Calu3 (cell line): ENCODE measurements around the gene CD70. TPM values are rescaled to one million over a fixed set of nuclear protein-coding genes. Genes with fewer than 3 reads are reported as not detected.

Experiments used
- BruUV-seq: library from RNA; stranded (reverse); fragments of 400-500 nt; replicated peaks from 2 replicates; lab custom pipeline; 2021; lab: Mats Ljungman, UMichigan
- CTCF ChIA-PET: fragments of 300-600 bp; sonication (Branson Sonifier 250); formaldehyde crosslinking; loops from one replicate; lab custom pipeline; 2022; ENCODE audit warnings: antibody characterized with exemption; lab: Charles Lee
- DNase-seq: peaks from one replicate; pipeline ENCODE4 v3.0.0; 2022
- H3K27ac Mint-ChIP-seq: one replicate; pipeline ENCODE4 v1.8.0; 2022; ENCODE audit warnings: mixed read lengths; ENCODE audit not compliant: unreplicated experiment
- H3K27me3 Mint-ChIP-seq: one replicate; pipeline ENCODE4 v1.8.0; 2022; ENCODE audit warnings: mixed read lengths; ENCODE audit not compliant: unreplicated experiment
- H3K36me3 Mint-ChIP-seq: one replicate; pipeline ENCODE4 v1.8.0; 2022; ENCODE audit warnings: mild to moderate bottlenecking, moderate library complexity, mixed read lengths; ENCODE audit not compliant: insufficient read depth, unreplicated experiment
- H3K4me1 Mint-ChIP-seq: one replicate; pipeline ENCODE4 v1.8.0; 2022; ENCODE audit warnings: mild to moderate bottlenecking, low read depth, mixed read lengths; ENCODE audit not compliant: unreplicated experiment
- H3K4me3 Mint-ChIP-seq: one replicate; pipeline ENCODE4 v1.8.0; 2022; ENCODE audit warnings: mild to moderate bottlenecking, low read depth, moderate library complexity, mixed read lengths; ENCODE audit not compliant: unreplicated experiment
- H3K9me3 Mint-ChIP-seq: one replicate; pipeline ENCODE4 v1.8.0; 2022; ENCODE audit warnings: low read depth, mixed read lengths; ENCODE audit not compliant: unreplicated experiment
- intact Hi-C: fragments of 100-400 bp; cut with micrococcal nuclease; formaldehyde crosslinking; loops from one replicate; pipeline ENCODE4 v1.10.0; 2022; ENCODE audit not compliant: unreplicated experiment
- total RNA-seq: library from RNA; stranded (reverse); gene quantifications from 2 replicates; pipeline ENCODE4 v1.2.3, GENCODE V29; 2022
- TF ChIP-seq, protein P1 (sequence below): fragments of 200-600 bp; IDR thresholded peaks from one replicate; pipeline ENCODE4 v1.8.0; 2022; ENCODE audit warnings: antibody characterized with exemption; ENCODE audit not compliant: unreplicated experiment

CD70 gene
- total RNA-seq, 1 experiment from 2014 or later, result 0.68 TPM

- H3K9me3 Mint-ChIP-seq, result no peaks in the 10 kb centered on the region
- CTCF ChIA-PET, result no interaction called here
These were observed 5.7 kb upstream of the CD70 start for GRCh38 chr19:6596621-6597020.

GRCh38 chr19:6593651-6594416 lies 2.9 kb upstream of the CD70 start:
- H3K9me3 Mint-ChIP-seq, result no peaks in the 10 kb centered on the region
- intact Hi-C loops, result no loop called here
- no peak overlapping the region for H3K4me3 Mint-ChIP-seq
- no peak for DNase-seq
- H3K4me1 Mint-ChIP-seq, result peaks cover 8% of the 10 kb centered on the region
- H3K27me3 Mint-ChIP-seq, result peaks cover 60% of the 10 kb centered on the region
- H3K27ac Mint-ChIP-seq, result no peak overlapping the region
- CTCF ChIA-PET, result no interaction called here
- no peaks in the 10 kb centered on the region for H3K36me3 Mint-ChIP-seq
- TF ChIP-seq, protein P1, sequence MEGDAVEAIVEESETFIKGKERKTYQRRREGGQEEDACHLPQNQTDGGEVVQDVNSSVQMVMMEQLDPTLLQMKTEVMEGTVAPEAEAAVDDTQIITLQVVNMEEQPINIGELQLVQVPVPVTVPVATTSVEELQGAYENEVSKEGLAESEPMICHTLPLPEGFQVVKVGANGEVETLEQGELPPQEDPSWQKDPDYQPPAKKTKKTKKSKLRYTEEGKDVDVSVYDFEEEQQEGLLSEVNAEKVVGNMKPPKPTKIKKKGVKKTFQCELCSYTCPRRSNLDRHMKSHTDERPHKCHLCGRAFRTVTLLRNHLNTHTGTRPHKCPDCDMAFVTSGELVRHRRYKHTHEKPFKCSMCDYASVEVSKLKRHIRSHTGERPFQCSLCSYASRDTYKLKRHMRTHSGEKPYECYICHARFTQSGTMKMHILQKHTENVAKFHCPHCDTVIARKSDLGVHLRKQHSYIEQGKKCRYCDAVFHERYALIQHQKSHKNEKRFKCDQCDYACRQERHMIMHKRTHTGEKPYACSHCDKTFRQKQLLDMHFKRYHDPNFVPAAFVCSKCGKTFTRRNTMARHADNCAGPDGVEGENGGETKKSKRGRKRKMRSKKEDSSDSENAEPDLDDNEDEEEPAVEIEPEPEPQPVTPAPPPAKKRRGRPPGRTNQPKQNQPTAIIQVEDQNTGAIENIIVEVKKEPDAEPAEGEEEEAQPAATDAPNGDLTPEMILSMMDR, result no peak
- BruUV-seq, result no TSS peak

More at GRCh38 chr19:6596621-6597020, 5.7 kb upstream of the CD70 start:
- no peak overlapping the region for H3K4me3 Mint-ChIP-seq
- intact Hi-C loops, result no loop called here
- no peak overlapping the region for H3K27ac Mint-ChIP-seq
- no peak for DNase-seq
- TF ChIP-seq, protein P1, result no peak
- BruUV-seq, result no TSS peak
- peaks cover 37% of the 10 kb centered on the region for H3K27me3 Mint-ChIP-seq
- no peaks in the 10 kb centered on the region for H3K4me1 Mint-ChIP-seq
- no peaks in the 10 kb centered on the region for H3K36me3 Mint-ChIP-seq

DNA sequence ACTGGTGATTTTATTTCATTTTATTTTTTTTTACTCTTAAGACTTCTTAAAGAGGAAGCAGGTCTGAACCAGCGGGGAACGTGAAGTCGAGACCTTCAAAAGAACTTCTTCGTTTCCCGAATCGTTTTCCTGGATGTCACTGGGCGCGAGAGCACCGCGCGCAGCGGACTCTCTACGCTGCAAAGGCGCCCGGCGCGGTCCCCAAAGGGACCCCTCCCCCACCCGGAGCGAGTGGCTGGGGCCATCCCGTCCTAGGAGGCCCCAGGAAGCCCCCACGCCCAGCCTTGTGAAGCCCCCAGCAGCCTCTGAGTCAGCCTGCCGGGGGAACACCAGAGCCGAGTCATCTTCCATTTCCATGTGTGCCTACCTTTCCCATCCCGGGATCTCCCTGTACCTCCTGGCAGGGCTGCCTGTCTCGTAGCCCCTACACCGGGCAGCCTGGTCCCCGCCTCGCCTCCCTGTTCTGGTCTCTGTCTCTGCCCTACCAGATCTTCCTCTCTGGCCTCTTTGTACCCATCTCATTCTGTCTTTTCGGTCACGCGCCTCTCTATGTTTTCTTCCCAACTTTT lies 608 bp downstream of the CD70 start:
- Mint-ChIP-seq H3K27ac (no peak overlapping the region), H3K36me3 (no peaks in the 10 kb centered on the region), H3K27me3 (peaks cover 75% of the 10 kb centered on the region), H3K9me3 (no peaks in the 10 kb centered on the region), H3K4me1 (peaks cover 21% of the 10 kb centered on the region), H3K4me3 (peak overlapping the region; percentile 29)
- intact Hi-C loops, result no loop called here
- no TSS peak for BruUV-seq
- CTCF ChIA-PET, result no interaction called here
- TF ChIP-seq, protein P1, result no peak
- no peak for DNase-seq

DNA sequence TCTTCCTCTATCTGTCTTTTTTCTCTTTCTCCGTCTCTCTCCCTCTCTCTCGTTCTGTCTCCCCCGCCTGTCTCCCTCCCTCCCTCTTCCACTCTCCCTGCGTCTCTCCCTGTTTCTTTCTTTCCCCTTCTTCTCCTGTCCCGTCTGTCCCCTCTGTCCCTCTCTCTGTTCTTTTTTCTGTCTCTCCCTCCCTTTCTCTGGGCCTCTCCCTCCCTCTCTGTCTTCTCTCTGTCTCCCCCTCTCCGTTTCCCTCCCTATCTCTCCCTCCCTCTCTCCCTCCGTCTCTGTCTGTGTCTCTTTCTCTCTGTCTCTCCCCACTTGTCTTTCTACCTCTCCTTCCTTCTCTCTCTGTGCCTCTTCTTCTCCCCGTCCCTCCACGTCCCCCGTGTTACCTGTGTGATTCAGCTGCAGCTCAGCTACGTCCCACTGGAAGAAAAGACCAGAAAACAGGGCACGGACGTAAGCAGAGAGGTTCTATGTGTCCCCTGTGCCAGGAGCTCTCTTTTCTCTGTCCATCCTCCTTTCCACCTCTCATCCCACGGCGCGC lies 1.2 kb downstream of the CD70 start:
- Mint-ChIP-seq H3K4me3 (no peak overlapping the region), H3K36me3 (no peaks in the 10 kb centered on the region), H3K27ac (no peak overlapping the region), H3K9me3 (no peaks in the 10 kb centered on the region), H3K27me3 (peaks cover 75% of the 10 kb centered on the region), H3K4me1 (peaks cover 21% of the 10 kb centered on the region)
- intact Hi-C loops, result no loop called here
- DNase-seq, result no peak
- BruUV-seq, result no TSS peak
- TF ChIP-seq, protein P1, result no peak
- CTCF ChIA-PET, result no interaction called here
